Activated B cell treated with CpG ODN at 0.5 μM for 24 hours (primary cell): ENCODE data around the gene HDGFL2. TPM values are rescaled to one million over a fixed set of nuclear protein-coding genes. Genes with fewer than 3 reads are reported as not detected.
"Not testable (repeated sequence)": the region's sequence is repeated elsewhere in the genome, so short reads cannot be mapped to it uniquely, and the experiment has no call there.

Experiments used
- ATAC-seq: fragments of 200-7000 bp; cut with Tn5 transposase; one replicate; pipeline ENCODE4 v1.10.0; 2021; ENCODE audit warnings: low read depth, mild to moderate bottlenecking, moderate library complexity
- CTCF ChIA-PET: fragments of 350-600 bp; sonication (Branson Sonifier 250); formaldehyde crosslinking; loops from one replicate; lab custom pipeline; 2021; ENCODE audit warnings: antibody characterized with exemption; lab: Charles Lee
- POLR2A ChIA-PET: fragments of 350-600 bp; sonication (Branson Sonifier 250); formaldehyde crosslinking; loops from one replicate; lab custom pipeline; 2021; ENCODE audit warnings: antibody characterized with exemption; lab: Charles Lee
- DNase-seq: peaks from one replicate; pipeline ENCODE4 v3.0.0; 2022
- H3K27ac Mint-ChIP-seq: one replicate; pipeline ENCODE4 v1.8.0; 2020; ENCODE audit warnings: mixed read lengths
- H3K27me3 Mint-ChIP-seq: one replicate; pipeline ENCODE4 v1.8.0; 2021; ENCODE audit warnings: mixed read lengths
- H3K36me3 Mint-ChIP-seq: one replicate; pipeline ENCODE4 v1.8.0; 2021; ENCODE audit warnings: low read depth, mixed read lengths
- H3K4me1 Mint-ChIP-seq: one replicate; pipeline ENCODE4 v1.8.0; 2021; ENCODE audit warnings: mixed read lengths
- H3K4me3 Mint-ChIP-seq: one replicate; pipeline ENCODE4 v1.8.0; 2020; ENCODE audit warnings: mild to moderate bottlenecking, mixed read lengths
- H3K9me3 Mint-ChIP-seq: one replicate; pipeline ENCODE4 v1.8.0; 2020; ENCODE audit warnings: mixed read lengths
- intact Hi-C: fragments of 100-400 bp; cut with micrococcal nuclease; formaldehyde crosslinking; loops from one replicate; pipeline ENCODE4 v1.15.1; 2024
- total RNA-seq: library from RNA; stranded (reverse); gene quantifications from 2 replicates; pipeline ENCODE4 v1.2.3, GENCODE V29; 2022
- TF ChIP-seq, protein P1 (sequence below): fragments of 200-600 bp; IDR thresholded peaks from one replicate; pipeline ENCODE4 v1.8.0; 2022; ENCODE audit warnings: antibody characterized with exemption, mild to moderate bottlenecking

HDGFL2 gene
- total RNA-seq, 1 donor from 2014 or later, result 44.9 TPM

DNA sequence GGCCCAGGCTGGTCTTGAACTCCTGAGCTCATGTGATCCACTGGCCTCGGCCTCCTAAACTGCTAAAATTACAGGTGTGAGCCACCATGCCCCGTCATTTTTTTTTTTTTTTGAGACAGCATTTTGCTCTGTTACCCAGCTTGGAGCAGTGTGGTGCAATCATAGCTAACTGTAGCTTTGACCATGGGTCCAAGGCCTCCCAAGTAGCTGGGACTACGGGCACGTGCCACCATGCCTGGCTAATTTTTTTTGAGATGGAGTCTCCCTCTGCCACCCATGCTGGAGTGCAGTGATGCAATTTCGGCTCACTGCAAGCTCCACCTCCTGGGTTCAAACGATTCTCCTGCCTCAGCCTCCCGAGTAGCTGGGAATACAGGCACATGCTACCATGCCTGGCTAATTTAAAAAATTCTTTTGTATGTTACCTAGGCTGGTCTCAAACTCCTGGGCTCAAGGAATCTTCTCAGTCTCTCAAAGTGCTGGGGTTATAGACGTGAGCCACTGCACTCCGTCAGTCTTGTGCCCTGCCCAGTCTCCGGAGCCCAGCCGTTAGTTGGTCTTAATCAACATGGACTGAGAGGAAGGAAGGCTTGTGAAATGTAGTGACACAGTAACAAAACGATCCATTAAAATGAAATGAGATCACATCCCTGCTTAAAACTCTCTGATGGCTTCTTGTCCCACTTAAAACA, 69.2 kb downstream of the HDGFL2 start:
- no peaks in the 10 kb centered on the region for H3K36me3 Mint-ChIP-seq
- no peak overlapping the region for H3K27ac Mint-ChIP-seq
- peaks cover 2% of the 10 kb centered on the region for H3K9me3 Mint-ChIP-seq
- intact Hi-C loops, result no loop called here
- H3K4me3 Mint-ChIP-seq, result no peak overlapping the region
- H3K4me1 Mint-ChIP-seq, result peaks cover 11% of the 10 kb centered on the region
- TF ChIP-seq, protein P1, sequence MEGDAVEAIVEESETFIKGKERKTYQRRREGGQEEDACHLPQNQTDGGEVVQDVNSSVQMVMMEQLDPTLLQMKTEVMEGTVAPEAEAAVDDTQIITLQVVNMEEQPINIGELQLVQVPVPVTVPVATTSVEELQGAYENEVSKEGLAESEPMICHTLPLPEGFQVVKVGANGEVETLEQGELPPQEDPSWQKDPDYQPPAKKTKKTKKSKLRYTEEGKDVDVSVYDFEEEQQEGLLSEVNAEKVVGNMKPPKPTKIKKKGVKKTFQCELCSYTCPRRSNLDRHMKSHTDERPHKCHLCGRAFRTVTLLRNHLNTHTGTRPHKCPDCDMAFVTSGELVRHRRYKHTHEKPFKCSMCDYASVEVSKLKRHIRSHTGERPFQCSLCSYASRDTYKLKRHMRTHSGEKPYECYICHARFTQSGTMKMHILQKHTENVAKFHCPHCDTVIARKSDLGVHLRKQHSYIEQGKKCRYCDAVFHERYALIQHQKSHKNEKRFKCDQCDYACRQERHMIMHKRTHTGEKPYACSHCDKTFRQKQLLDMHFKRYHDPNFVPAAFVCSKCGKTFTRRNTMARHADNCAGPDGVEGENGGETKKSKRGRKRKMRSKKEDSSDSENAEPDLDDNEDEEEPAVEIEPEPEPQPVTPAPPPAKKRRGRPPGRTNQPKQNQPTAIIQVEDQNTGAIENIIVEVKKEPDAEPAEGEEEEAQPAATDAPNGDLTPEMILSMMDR, result no peak
- ATAC-seq (no peak), DNase-seq (no peak)
- ChIA-PET POLR2A (interaction anchor here (0.6 kb wide), 1 partner anchor 1149 kb away, joined by 5 read pairs; no protein-coding TSS in a partner anchor), CTCF (interaction anchor here (1.2 kb wide), 1 partner anchor 16 kb away, joined by 5 read pairs; no protein-coding TSS in a partner anchor)
- H3K27me3 Mint-ChIP-seq, result peaks cover 11% of the 10 kb centered on the region

DNA sequence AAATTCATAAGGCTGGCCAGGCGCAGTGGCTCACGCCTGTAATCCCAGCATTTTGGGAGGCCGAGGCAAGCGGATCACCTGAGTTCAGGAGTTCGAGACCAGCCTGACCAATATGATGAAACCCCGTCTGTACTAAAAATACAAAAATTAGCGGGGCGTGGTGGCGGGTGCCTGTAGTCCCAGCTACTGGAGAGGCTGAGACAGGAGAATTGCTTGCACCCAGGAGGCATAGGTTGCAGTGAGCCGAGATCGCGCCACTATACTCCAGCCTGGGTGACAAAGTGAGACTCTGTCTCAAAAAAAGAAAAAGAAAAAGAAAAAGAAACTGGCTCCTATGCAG, 69.7 kb downstream of the HDGFL2 start:
- H3K27ac Mint-ChIP-seq, POLR2A ChIA-PET, H3K36me3 Mint-ChIP-seq, DNase-seq, ATAC-seq, intact Hi-C loops, CTCF ChIA-PET, H3K9me3 Mint-ChIP-seq, H3K4me3 Mint-ChIP-seq: not testable (repeated sequence)
- H3K27me3 Mint-ChIP-seq, result peaks cover 11% of the 10 kb centered on the region
- H3K4me1 Mint-ChIP-seq, result peaks cover 11% of the 10 kb centered on the region

DNA sequence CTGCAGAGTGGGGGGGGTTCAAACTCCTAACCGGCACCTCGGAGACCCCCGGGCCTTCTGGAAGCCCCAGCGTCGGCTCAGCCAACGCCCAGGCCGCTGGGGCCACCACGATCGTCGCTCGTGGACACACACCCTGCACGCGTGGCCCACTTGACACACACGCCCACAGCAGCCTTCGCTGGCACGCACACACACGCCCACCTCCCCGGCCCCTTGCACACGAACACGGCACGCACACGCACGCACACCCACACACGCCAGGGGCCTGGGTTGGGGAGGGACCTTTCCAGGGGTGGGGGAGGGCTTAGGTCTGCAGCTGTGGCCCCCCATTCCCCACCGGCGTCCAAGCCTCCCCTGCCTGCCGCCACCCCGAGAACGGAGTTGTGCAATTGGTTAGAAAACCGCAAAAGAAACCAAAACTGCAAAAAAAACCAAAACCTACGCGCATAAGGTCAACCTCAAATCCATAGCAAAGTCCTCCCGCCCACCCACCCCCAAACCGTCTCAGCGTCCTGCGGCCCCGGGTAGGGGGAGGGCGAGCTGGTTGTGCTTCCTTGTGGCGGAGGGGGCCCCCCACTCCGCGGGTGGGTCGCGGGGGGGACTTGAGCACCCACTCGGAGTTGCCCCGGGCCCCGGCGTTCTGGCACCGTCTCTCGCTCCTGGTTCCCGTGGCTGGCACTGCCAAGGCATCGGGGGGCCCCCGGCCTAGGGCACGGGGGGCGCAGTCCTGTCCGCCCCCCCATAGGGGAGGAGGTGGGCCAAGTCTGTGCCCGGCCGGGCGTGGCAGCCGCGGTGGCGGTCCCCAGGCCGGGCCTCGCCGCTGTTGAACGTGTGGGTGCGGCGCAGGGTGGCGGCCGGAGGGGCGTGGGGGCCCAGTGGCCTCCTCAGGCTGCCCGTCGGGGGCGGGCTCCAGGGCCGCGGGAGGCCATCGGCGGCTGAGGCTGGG, 71.1 kb downstream of the HDGFL2 start:
- ATAC-seq (no peak), DNase-seq (no peak)
- intact Hi-C loops, result no loop called here
- Mint-ChIP-seq H3K36me3 (no peaks in the 10 kb centered on the region), H3K27ac (no peak overlapping the region), H3K9me3 (peaks cover 2% of the 10 kb centered on the region), H3K4me3 (no peak overlapping the region), H3K27me3 (peaks cover 11% of the 10 kb centered on the region), H3K4me1 (peaks cover 11% of the 10 kb centered on the region)
- TF ChIP-seq, protein P1, result no peak
- CTCF ChIA-PET, result no interaction called here
- POLR2A ChIA-PET, result no interaction called here

DNA sequence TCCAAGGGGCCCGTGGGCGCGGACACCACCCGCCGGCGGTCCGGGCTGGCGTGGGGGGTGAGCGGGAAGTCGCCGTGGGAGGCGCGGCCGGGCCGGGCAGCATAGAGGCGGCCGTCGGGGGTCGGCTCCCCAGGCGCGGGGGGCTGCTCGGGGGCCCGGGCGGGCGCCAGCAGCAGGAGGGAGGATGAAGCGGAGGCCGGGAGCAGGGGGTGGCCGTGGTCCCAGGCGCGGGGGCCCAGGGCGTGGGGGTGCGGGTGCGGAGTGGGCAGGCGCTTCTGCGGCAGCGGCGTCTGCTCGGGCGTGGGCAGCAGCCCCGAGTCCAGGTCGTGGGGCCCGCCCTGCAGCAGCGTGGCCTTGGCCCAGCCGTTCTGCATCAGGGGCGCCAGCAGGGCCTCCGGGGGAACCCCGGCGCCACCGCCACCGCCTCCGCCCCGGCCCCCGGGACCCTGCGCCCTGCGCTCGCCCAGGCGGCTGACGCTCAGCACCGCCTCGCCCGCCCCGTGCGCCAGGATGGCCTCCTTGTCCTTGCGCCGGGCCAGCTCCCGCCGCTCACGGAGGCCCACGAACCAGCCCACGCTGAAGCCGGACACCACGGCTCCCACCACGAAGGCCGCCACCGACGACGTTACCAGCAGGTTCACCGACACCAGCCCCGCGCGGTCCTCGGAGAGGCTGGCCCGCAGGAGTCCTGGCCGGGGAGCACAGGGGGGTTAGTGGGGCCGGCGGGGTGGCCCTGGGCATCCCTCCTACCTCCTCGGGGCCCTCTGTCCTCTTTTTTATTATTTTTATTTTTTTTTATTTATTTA, 71.9 kb downstream of the HDGFL2 start:
- TF ChIP-seq, protein P1, result no peak
- Mint-ChIP-seq H3K9me3 (peaks cover 2% of the 10 kb centered on the region), H3K27ac (no peak overlapping the region), H3K27me3 (peaks cover 8% of the 10 kb centered on the region), H3K4me1 (peaks cover 11% of the 10 kb centered on the region), H3K36me3 (no peaks in the 10 kb centered on the region), H3K4me3 (no peak overlapping the region)
- intact Hi-C loops, result no loop called here
- ChIA-PET POLR2A (no interaction called here), CTCF (no interaction called here)
- no peak for DNase-seq
- ATAC-seq, result no peak
